HepG2 (cell line): Measurements from ENCODE around the gene SYT7. TPM values are rescaled to one million over a fixed set of nuclear protein-coding genes. Genes with fewer than 3 reads are reported as not detected.
A peak's percentile ranks its signal among the peaks of the same experiment; 100 is the strongest.

Source experiments
- ADNP ChIP-seq: sonication (generic); formaldehyde crosslinking; IDR thresholded peaks from 2 replicates; pipeline ENCODE4 v1.4.0; 2020; ENCODE audit warnings: missing genetic modification reagents
- GPN1 ChIP-seq: sonication (generic); formaldehyde crosslinking; IDR thresholded peaks from 2 replicates; pipeline ENCODE4 v1.5.1; 2020; ENCODE audit warnings: missing genetic modification reagents, borderline replicate concordance
- HDAC1 ChIP-seq: sonication (generic); formaldehyde crosslinking; IDR thresholded peaks from 2 replicates; pipeline ENCODE4 v1.5.1; 2020; ENCODE audit warnings: mild to moderate bottlenecking, missing genetic modification reagents
- HOXA7 ChIP-seq: sonication (generic); formaldehyde crosslinking; IDR thresholded peaks from 2 replicates; pipeline ENCODE4 v1.8.1; 2022; ENCODE audit warnings: mild to moderate bottlenecking, missing genetic modification reagents, moderate library complexity
- HOXD1 ChIP-seq: sonication (generic); formaldehyde crosslinking; IDR thresholded peaks from 2 replicates; pipeline ENCODE4 v1.5.0; 2020; ENCODE audit warnings: missing genetic modification reagents
- KLF16 ChIP-seq, 2 experiments: sonication (generic) in 1 of 2; formaldehyde crosslinking in 1 of 2; IDR thresholded peaks; 2 replicates each; pipeline versions ENCODE4 v1.6.1 to v1.8.0; 2016 to 2023; ENCODE audit warnings: missing genetic modification reagents in 2 of 2, missing compliant biosample characterization in 1 of 2
- MEIS1 ChIP-seq: sonication (generic); formaldehyde crosslinking; IDR thresholded peaks from 2 replicates; pipeline ENCODE4 v1.9.0; 2021; ENCODE audit warnings: mild to moderate bottlenecking, missing genetic modification reagents, moderate library complexity, borderline replicate concordance
- POLR2A ChIP-seq, 2 experiments: IDR thresholded peaks; 2 replicates each; pipeline ENCODE4 v1.6.1; 2011; ENCODE audit warnings: low read depth in 2 of 2, low read length in 2 of 2, mild to moderate bottlenecking in 1 of 2, moderate library complexity in 1 of 2; ENCODE audit not compliant: insufficient read depth in 1 of 2
- RFX1 ChIP-seq: fragments of 450-650 bp; IDR thresholded peaks from 2 replicates; pipeline ENCODE4 v1.6.1; 2017
- RXRB ChIP-seq: IDR thresholded peaks from 2 replicates; pipeline ENCODE4 v1.6.1; 2016; ENCODE audit warnings: borderline replicate concordance, missing genetic modification reagents, missing compliant biosample characterization
- SNRNP70 ChIP-seq: fragments of 200-400 bp; formaldehyde crosslinking; IDR thresholded peaks from 2 replicates; pipeline ENCODE4 v1.6.1; 2017; ENCODE audit warnings: mild to moderate bottlenecking, low read depth, low read length, moderate library complexity
- TCF7 ChIP-seq: sonication (generic); IDR thresholded peaks from 2 replicates; pipeline ENCODE4 v1.6.1; 2016; ENCODE audit warnings: antibody characterized with exemption, low read depth
- ZNF510 ChIP-seq: sonication (generic); formaldehyde crosslinking; IDR thresholded peaks from 2 replicates; pipeline ENCODE4 v1.4.0; 2020; ENCODE audit warnings: low read depth, mild to moderate bottlenecking, missing genetic modification reagents
- ZNF709 ChIP-seq: sonication (generic); formaldehyde crosslinking; IDR thresholded peaks from 2 replicates; pipeline ENCODE4 v1.5.0; 2020; ENCODE audit warnings: mild to moderate bottlenecking, missing genetic modification reagents
- polyA plus RNA-seq, 8 experiments: library from polyadenylated mRNA; depleted of rRNA in 3 of 8; stranded (reverse) in 7 of 8; unstranded in 1 of 8; fragments of >200 nt; fragmentation: Illumina TruSeq in 4 of 8; extraction: Trizol in 4 of 8; gene quantifications; 2 replicates each; pipeline versions ENCODE4 v1.2.1 to v1.2.3, GENCODE V29; 2011 to 2016; ENCODE audit warnings: low read depth in 4 of 8, missing spikeins in 1 of 8, mixed read lengths in 1 of 8; ENCODE audit not compliant: insufficient read depth in 1 of 8
- total RNA-seq, 5 experiments: library from RNA; depleted of rRNA; stranded (reverse); fragments of >200 nt; fragmentation: Illumina TruSeq; extraction: Trizol; gene quantifications; 2 replicates each; pipeline ENCODE4 v1.2.3, GENCODE V29; 2016; ENCODE audit warnings: low read depth in 1 of 5
- TF ChIP-seq, protein P1 (sequence below): sonication (generic); formaldehyde crosslinking; IDR thresholded peaks from 2 replicates; pipeline ENCODE4 v1.4.0; 2020; ENCODE audit warnings: missing genetic modification reagents; ENCODE audit errors: not compliant biosample characterization
- TF ChIP-seq, protein P2 (sequence below), 2 experiments: fragments of 450-650 bp in 1 of 2; sonication (generic) in 1 of 2; formaldehyde crosslinking; IDR thresholded peaks; 2 replicates each; pipeline versions ENCODE4 v1.5.0 to v1.8.0; 2020 to 2022; ENCODE audit warnings: mild to moderate bottlenecking in 1 of 2, missing genetic modification reagents in 1 of 2
- TF ChIP-seq, protein P3 (sequence below): sonication (generic); formaldehyde crosslinking; IDR thresholded peaks from 2 replicates; pipeline ENCODE4 v1.5.0; 2020; ENCODE audit warnings: missing genetic modification reagents
- TF ChIP-seq, protein P4 (sequence below): sonication (generic); formaldehyde crosslinking; IDR thresholded peaks from 2 replicates; pipeline ENCODE4 v1.8.1; 2023; ENCODE audit warnings: mild to moderate bottlenecking, missing genetic modification reagents
- TF ChIP-seq, protein P5 (sequence below): IDR thresholded peaks from 2 replicates; pipeline ENCODE4 v1.6.1; 2012; ENCODE audit warnings: low read length, improper control_type of control experiment

Gene SYT7
- total and polyA plus RNA-seq, 2 of the 13 experiments (the other 11 are each of a cell fraction or from before 2014, with no cell fraction given), result 1.4 to 4.4 TPM

DNA sequence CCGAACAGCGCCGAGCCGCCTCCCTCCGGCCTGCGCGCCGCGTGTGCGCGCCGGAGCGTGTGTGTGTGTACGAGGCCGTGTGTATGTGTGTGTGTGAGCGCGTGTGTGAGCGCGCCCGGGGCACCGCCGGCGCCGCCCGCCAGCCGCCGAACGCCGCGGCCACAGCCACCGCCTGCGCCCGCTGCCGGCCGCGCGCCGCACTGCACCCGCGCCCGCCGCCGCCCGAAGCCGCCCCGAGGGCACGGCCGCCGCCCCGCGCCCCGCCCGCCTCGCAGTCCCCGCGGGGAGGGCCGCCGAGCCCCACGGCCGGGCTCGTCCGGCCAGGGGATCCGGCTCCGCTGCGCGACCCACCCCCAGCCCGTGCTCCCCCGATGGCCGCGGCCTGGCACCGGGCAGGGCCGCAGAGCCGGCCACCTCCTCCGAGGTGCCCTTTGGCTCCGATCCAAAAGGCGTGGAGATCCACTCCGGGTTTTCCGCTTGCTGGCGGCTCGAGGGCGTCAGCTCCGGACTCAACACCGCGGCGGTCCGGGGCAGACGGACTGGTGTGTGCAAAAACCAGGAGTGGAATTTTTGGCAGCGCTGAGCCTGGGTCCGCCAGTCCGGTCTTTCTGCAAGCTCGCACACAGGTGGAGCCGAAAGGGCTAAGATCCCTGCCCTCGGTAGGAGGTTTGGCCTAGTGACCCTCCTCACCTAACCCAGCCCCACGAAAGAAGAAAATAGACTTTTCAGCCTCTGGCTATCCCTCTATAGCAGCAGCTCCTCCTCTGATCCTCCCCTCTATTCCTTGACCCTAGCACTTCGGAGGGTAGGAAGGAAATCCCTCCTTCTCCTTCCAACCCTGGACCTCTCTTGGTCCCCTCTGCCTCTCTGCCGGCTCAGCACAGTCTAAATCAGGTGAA lies at the start of gene SYT7 (continued):
- TF ChIP-seq, protein P1, sequence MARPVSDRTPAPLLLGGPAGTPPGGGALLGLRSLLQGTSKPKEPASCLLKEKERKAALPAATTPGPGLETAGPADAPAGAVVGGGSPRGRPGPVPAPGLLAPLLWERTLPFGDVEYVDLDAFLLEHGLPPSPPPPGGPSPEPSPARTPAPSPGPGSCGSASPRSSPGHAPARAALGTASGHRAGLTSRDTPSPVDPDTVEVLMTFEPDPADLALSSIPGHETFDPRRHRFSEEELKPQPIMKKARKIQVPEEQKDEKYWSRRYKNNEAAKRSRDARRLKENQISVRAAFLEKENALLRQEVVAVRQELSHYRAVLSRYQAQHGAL (CRISPR knock-in tag), result no peak
- TF ChIP-seq, protein P2, sequence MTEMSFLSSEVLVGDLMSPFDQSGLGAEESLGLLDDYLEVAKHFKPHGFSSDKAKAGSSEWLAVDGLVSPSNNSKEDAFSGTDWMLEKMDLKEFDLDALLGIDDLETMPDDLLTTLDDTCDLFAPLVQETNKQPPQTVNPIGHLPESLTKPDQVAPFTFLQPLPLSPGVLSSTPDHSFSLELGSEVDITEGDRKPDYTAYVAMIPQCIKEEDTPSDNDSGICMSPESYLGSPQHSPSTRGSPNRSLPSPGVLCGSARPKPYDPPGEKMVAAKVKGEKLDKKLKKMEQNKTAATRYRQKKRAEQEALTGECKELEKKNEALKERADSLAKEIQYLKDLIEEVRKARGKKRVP (CRISPR knock-in tag; IDR thresholded peaks at IDR 0.05), result no peak
- TF ChIP-seq ZNF709 (CRISPR knock-in tag) (0 out of 2 replicates have a peak, but pooled peaks have one; percentile 37), RXRB (peak; percentile 48; the same call in 1 of the 2 replicates), RFX1 (no peak), HOXA7 (CRISPR knock-in tag) (no peak), MEIS1 (CRISPR knock-in tag) (0 out of 2 replicates have a peak, but pooled peaks have one; percentile 37), HOXD1 (no peak), ZNF510 (CRISPR knock-in tag) (no peak), TCF7 (no peak), HDAC1 (CRISPR knock-in tag) (peak; percentile 55), POLR2A (IDR thresholded peaks at IDR 0.05; ENCODE audit: insufficient read depth in 1 of 2, low read depth in 2 of 2, low read length in 2 of 2) (no peak), GPN1 (CRISPR knock-in tag) (no peak), ADNP (CRISPR knock-in tag) (no peak), SNRNP70 (no peak), KLF16 (CRISPR knock-in tag; IDR thresholded peaks at IDR 0.05) (peak in 1 of 2 experiments; percentile 70; a peak in 1 of 4 replicates)
- TF ChIP-seq, protein P3, sequence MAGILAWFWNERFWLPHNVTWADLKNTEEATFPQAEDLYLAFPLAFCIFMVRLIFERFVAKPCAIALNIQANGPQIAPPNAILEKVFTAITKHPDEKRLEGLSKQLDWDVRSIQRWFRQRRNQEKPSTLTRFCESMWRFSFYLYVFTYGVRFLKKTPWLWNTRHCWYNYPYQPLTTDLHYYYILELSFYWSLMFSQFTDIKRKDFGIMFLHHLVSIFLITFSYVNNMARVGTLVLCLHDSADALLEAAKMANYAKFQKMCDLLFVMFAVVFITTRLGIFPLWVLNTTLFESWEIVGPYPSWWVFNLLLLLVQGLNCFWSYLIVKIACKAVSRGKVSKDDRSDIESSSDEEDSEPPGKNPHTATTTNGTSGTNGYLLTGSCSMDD (CRISPR knock-in tag), result no peak
- TF ChIP-seq, protein P4, sequence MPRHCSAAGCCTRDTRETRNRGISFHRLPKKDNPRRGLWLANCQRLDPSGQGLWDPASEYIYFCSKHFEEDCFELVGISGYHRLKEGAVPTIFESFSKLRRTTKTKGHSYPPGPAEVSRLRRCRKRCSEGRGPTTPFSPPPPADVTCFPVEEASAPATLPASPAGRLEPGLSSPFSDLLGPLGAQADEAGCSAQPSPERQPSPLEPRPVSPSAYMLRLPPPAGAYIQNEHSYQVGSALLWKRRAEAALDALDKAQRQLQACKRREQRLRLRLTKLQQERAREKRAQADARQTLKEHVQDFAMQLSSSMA (CRISPR knock-in tag), result 0 out of 2 replicates have a peak, but pooled peaks have one; percentile 24
- TF ChIP-seq, protein P5, sequence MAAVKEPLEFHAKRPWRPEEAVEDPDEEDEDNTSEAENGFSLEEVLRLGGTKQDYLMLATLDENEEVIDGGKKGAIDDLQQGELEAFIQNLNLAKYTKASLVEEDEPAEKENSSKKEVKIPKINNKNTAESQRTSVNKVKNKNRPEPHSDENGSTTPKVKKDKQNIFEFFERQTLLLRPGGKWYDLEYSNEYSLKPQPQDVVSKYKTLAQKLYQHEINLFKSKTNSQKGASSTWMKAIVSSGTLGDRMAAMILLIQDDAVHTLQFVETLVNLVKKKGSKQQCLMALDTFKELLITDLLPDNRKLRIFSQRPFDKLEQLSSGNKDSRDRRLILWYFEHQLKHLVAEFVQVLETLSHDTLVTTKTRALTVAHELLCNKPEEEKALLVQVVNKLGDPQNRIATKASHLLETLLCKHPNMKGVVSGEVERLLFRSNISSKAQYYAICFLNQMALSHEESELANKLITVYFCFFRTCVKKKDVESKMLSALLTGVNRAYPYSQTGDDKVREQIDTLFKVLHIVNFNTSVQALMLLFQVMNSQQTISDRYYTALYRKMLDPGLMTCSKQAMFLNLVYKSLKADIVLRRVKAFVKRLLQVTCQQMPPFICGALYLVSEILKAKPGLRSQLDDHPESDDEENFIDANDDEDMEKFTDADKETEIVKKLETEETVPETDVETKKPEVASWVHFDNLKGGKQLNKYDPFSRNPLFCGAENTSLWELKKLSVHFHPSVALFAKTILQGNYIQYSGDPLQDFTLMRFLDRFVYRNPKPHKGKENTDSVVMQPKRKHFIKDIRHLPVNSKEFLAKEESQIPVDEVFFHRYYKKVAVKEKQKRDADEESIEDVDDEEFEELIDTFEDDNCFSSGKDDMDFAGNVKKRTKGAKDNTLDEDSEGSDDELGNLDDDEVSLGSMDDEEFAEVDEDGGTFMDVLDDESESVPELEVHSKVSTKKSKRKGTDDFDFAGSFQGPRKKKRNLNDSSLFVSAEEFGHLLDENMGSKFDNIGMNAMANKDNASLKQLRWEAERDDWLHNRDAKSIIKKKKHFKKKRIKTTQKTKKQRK, result no peak
